ENCODE results near the gene LMTK3. TPM values are rescaled to one million over a fixed set of nuclear protein-coding genes. Genes with fewer than 3 reads are reported as not detected.

Gene LMTK3
- polyA plus RNA-seq, 1 donor from 2014 or later, result 8.1 TPM

GRCh38 chr19:48451624-48452023 lies 60.0 kb downstream of the LMTK3 start:
- no peaks in the 10 kb centered on the region for H3K9me2 ChIP-seq (ENCODE audit: insufficient read depth, low read length)
- no peak overlapping the region for H3K27ac ChIP-seq (ENCODE audit: low read length)
- no peaks in the 10 kb centered on the region for H3K9me3 ChIP-seq (ENCODE audit: low read length)
- no peak overlapping the region for H2AFZ ChIP-seq (ENCODE audit: low read depth, low read length)
- no peaks in the 10 kb centered on the region for H4K20me1 ChIP-seq (ENCODE audit: insufficient read depth)
- TF ChIP-seq POLR2AphosphoS5 (IDR thresholded peaks at IDR 0.05) (no peak), TAF1 (IDR thresholded peaks at IDR 0.05; ENCODE audit: low read depth) (no peak), EP300 (conservative IDR thresholded peaks at IDR 0.05; ENCODE audit: poor library complexity, severe bottlenecking) (no peak), REST (IDR thresholded peaks at IDR 0.05; ENCODE audit: borderline replicate concordance) (no peak), MXI1 (conservative IDR thresholded peaks at IDR 0.05; ENCODE audit: poor library complexity, severe bottlenecking) (no peak), SMC3 (conservative IDR thresholded peaks at IDR 0.05; ENCODE audit: poor library complexity) (no peak), EZH2 (IDR thresholded peaks at IDR 0.05; ENCODE audit: borderline replicate concordance, insufficient read depth, low read length, poor library complexity, severe bottlenecking) (no peak), RAD21 (conservative IDR thresholded peaks at IDR 0.05) (no peak)
- TF ChIP-seq, protein P1, sequence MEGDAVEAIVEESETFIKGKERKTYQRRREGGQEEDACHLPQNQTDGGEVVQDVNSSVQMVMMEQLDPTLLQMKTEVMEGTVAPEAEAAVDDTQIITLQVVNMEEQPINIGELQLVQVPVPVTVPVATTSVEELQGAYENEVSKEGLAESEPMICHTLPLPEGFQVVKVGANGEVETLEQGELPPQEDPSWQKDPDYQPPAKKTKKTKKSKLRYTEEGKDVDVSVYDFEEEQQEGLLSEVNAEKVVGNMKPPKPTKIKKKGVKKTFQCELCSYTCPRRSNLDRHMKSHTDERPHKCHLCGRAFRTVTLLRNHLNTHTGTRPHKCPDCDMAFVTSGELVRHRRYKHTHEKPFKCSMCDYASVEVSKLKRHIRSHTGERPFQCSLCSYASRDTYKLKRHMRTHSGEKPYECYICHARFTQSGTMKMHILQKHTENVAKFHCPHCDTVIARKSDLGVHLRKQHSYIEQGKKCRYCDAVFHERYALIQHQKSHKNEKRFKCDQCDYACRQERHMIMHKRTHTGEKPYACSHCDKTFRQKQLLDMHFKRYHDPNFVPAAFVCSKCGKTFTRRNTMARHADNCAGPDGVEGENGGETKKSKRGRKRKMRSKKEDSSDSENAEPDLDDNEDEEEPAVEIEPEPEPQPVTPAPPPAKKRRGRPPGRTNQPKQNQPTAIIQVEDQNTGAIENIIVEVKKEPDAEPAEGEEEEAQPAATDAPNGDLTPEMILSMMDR (IDR thresholded peaks at IDR 0.05; ENCODE audit: poor library complexity, severe bottlenecking), result no peak
- H3F3A ChIP-seq (ENCODE audit: insufficient read depth, low read length, poor library complexity, severe bottlenecking), result no peaks in the 10 kb centered on the region
- H3K79me2 ChIP-seq (replicated peaks; ENCODE audit: insufficient read depth, low read length), result peaks cover under 1% of the 10 kb centered on the region
- no peaks in the 10 kb centered on the region for H3K36me3 ChIP-seq (ENCODE audit: insufficient read depth, low read length)
- no peak overlapping the region for H3K4me3 ChIP-seq (ENCODE audit: low read length)
- no peak overlapping the region for H3K4me2 ChIP-seq (ENCODE audit: low read length)
- H3K9ac ChIP-seq (ENCODE audit: low read length), result no peak overlapping the region
- no peaks in the 10 kb centered on the region for H3K27me3 ChIP-seq (ENCODE audit: insufficient read depth, low read depth, low read length)

- no peaks in the 10 kb centered on the region for H3K27me3 ChIP-seq (ENCODE audit: insufficient read depth, low read depth, low read length)
- no peak overlapping the region for H3K4me2 ChIP-seq (ENCODE audit: low read length)
- no peaks in the 10 kb centered on the region for H3K36me3 ChIP-seq (ENCODE audit: insufficient read depth, low read length)
- no peak overlapping the region for H3K9ac ChIP-seq (ENCODE audit: low read length)
- peaks cover 6% of the 10 kb centered on the region for H3K79me2 ChIP-seq (replicated peaks; ENCODE audit: insufficient read depth, low read length)
- no peak overlapping the region for H3K4me3 ChIP-seq (ENCODE audit: low read length)
- H3K27ac ChIP-seq (ENCODE audit: low read length), result no peak overlapping the region
- H2AFZ ChIP-seq (ENCODE audit: low read depth, low read length), result no peak overlapping the region
- no peak for TF ChIP-seq POLR2AphosphoS5 (IDR thresholded peaks at IDR 0.05)
- TF ChIP-seq RAD21 (conservative IDR thresholded peaks at IDR 0.05), result no peak
- no peak for TF ChIP-seq TAF1 (IDR thresholded peaks at IDR 0.05; ENCODE audit: low read depth)
- no peak for TF ChIP-seq REST (IDR thresholded peaks at IDR 0.05; ENCODE audit: borderline replicate concordance)
- no peak for TF ChIP-seq MXI1 (conservative IDR thresholded peaks at IDR 0.05; ENCODE audit: poor library complexity, severe bottlenecking)
- TF ChIP-seq EP300 (conservative IDR thresholded peaks at IDR 0.05; ENCODE audit: poor library complexity, severe bottlenecking), result no peak
- no peak for TF ChIP-seq SMC3 (conservative IDR thresholded peaks at IDR 0.05; ENCODE audit: poor library complexity)
- TF ChIP-seq, protein P1 (IDR thresholded peaks at IDR 0.05; ENCODE audit: poor library complexity, severe bottlenecking), result no peak
- no peak for TF ChIP-seq EZH2 (IDR thresholded peaks at IDR 0.05; ENCODE audit: borderline replicate concordance, insufficient read depth, low read length, poor library complexity, severe bottlenecking)
- H3K9me3 ChIP-seq (ENCODE audit: low read length), result no peaks in the 10 kb centered on the region
- H4K20me1 ChIP-seq (ENCODE audit: insufficient read depth), result no peaks in the 10 kb centered on the region
- H3K9me2 ChIP-seq (ENCODE audit: insufficient read depth, low read length), result no peaks in the 10 kb centered on the region
- no peaks in the 10 kb centered on the region for H3F3A ChIP-seq (ENCODE audit: insufficient read depth, low read length, poor library complexity, severe bottlenecking)
Observed at GRCh38 chr19:48450863-48451262, 60.8 kb downstream of the LMTK3 start.
